Duodenal mucosa (tissue), 2 donors: ENCODE measurements around the gene GPR35.
A peak's percentile ranks its signal among the peaks of the same experiment; 100 is the strongest.
"Not testable (repeated sequence)": the region's sequence is repeated elsewhere in the genome, so short reads cannot be mapped to it uniquely, and the experiment has no call there.

Experiments
- H3K27ac ChIP-seq: one replicate; pipeline ENCODE4 v1.7.0; 2013; ENCODE audit warnings: low read depth, low read length
- H3K27me3 ChIP-seq, 2 donors: one replicate each; pipeline ENCODE4 v1.7.0; 2013; ENCODE audit warnings: low read length in 2 of 2, control low read depth in 1 of 2; ENCODE audit not compliant: insufficient read depth in 2 of 2, control insufficient read depth in 1 of 2
- H3K36me3 ChIP-seq, 2 donors: one replicate each; pipeline ENCODE4 v1.7.0; 2013; ENCODE audit warnings: low read length in 2 of 2, control low read depth in 1 of 2; ENCODE audit not compliant: insufficient read depth in 2 of 2, control insufficient read depth in 1 of 2
- H3K4me1 ChIP-seq, 2 donors: one replicate each; pipeline ENCODE4 v1.7.0; 2013; ENCODE audit warnings: low read length in 2 of 2, control low read depth in 1 of 2; ENCODE audit not compliant: insufficient read depth in 2 of 2, control insufficient read depth in 1 of 2
- H3K4me3 ChIP-seq, 2 donors: one replicate each; pipeline ENCODE4 v1.7.0; 2013; ENCODE audit warnings: low read length in 2 of 2, low read depth in 1 of 2
- H3K9ac ChIP-seq, 2 donors: one replicate each; pipeline ENCODE4 v1.7.0; 2013; ENCODE audit warnings: low read length in 2 of 2, low read depth in 1 of 2
- H3K9me3 ChIP-seq, 2 donors: one replicate each; pipeline ENCODE4 v1.7.0; 2013; ENCODE audit warnings: low read length in 2 of 2, control low read depth in 1 of 2; ENCODE audit not compliant: control insufficient read depth in 1 of 2

Gene GPR35

DNA sequence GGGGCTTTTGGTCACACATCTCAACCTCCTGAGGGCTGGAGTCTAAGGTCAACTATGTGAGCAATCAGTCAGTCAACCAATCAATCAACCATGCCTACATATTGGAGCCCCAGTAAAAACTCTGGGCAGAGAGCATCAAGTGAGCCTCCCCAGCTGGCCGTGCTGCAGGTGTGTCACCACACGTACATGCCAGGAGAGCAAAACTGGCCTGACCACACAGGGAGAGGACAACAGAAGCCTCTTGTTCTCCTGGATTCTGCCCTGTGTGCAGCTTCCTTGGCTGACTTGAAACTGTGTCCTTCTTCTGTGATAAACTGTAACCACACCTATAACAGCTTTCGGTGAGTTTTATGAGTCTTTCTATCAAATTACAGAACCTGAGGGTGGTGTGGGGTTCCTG, 25.9 kb downstream of the GPR35 start:
- no peak overlapping the region for H3K4me3 ChIP-seq
- H3K4me1 ChIP-seq: peaks cover 0 to 3% of the 10 kb centered on the region in 2 donors
- H3K9ac ChIP-seq: no peak overlapping the region
- H3K27ac ChIP-seq: no peak overlapping the region
- H3K9me3 ChIP-seq: no peaks in the 10 kb centered on the region
- H3K27me3 ChIP-seq: peaks cover 25 to 26% of the 10 kb centered on the region in 2 donors
- no peaks in the 10 kb centered on the region for H3K36me3 ChIP-seq

GRCh38 chr2:240655931-240656886, 30.9 kb downstream of the GPR35 start:
- peaks cover 5 to 6% of the 10 kb centered on the region in 2 donors for H3K27me3 ChIP-seq
- no peaks in the 10 kb centered on the region for H3K9me3 ChIP-seq
- peaks cover 0 to 3% of the 10 kb centered on the region in 2 donors for H3K4me1 ChIP-seq

DNA sequence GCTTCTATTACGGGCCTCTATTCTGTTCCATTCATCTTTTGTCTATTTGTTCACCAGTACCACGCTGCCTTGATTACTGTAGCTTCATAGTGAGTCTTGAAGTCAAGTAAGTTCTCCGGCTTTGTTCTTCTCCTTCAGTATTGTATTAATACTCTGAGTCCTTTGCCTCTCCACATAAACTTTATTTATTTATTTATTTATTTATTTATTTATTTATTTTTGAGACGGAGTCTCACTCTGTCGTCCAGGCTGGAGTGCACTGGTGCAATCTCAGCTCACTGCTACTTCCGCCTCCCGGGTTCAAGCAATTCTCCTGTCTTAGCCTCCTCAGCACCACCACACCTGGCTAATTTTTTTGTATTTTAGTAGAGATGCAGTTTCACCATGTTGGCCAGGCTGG, 34.6 kb downstream of the GPR35 start:
- not testable (repeated sequence) for H3K27me3 ChIP-seq, H3K27ac ChIP-seq, H3K9ac ChIP-seq, H3K4me1 ChIP-seq, H3K36me3 ChIP-seq, H3K4me3 ChIP-seq, H3K9me3 ChIP-seq

More at GRCh38 chr2:240655931-240656886, 30.9 kb downstream of the GPR35 start:
- H3K4me3 ChIP-seq: peak overlapping the region in 1 of 2 donors; percentile 45
- H3K9ac ChIP-seq: no peak overlapping the region
- no peaks in the 10 kb centered on the region for H3K36me3 ChIP-seq
- no peak overlapping the region for H3K27ac ChIP-seq

DNA sequence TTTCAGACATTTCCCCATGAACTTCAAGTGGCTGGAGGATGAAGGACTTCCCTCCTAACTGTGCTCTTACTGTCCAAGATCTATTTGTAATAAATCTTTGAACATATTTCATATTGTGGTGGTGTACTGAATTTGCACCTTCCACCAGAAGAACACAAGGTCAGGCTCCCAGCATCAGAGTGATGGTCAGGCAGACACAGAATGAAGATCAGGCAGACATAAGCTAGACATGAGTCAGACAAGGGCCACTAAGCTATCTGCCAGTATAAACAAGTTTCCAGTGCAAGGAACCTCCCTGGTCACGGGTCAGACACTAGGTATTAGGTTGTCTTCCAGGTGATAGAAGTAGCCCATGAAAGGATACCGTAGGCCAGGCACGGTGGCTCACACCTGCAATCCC, 37.4 kb downstream of the GPR35 start:
- Histone ChIP-seq H3K27me3 (peaks cover 0 to 7% of the 10 kb centered on the region in 2 donors), H3K27ac (no peak overlapping the region), H3K4me1 (no peaks in the 10 kb centered on the region), H3K9ac (no peak overlapping the region), H3K9me3 (peaks cover 2 to 4% of the 10 kb centered on the region in 2 donors), H3K4me3 (no peak overlapping the region), H3K36me3 (no peaks in the 10 kb centered on the region)

DNA sequence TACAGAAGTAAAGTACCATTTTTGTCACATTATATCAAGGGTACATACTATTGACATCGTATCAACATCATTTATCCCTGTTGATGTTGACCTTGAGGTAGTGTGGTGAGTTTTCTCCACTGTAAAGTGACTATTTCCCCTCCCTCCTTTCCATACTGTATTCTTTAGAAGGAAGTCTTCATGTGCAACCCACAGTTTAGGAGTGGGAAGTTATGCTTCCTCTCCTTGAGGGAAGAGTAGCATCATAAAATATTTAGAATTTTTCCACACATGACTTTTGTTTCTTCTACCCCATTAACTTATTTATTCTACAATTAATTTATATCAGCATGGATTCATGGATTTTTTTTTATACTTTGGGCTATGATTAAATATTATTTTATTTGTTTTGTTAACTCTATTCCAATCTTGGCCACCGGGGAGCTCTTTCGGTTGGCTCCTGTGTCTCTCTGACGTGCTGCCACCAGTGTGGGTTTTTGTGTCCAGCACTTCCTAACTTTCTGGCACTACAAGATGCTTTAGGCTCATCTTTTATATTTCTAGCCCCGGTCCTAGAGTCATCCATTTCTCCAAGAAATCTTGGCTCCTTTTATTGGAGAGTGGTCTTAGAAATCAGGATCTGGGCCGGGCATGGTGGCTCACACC, 38.4 kb downstream of the GPR35 start:
- Histone ChIP-seq H3K27ac (no peak overlapping the region), H3K9me3 (peaks cover 2 to 4% of the 10 kb centered on the region in 2 donors), H3K4me1 (no peaks in the 10 kb centered on the region), H3K36me3 (no peaks in the 10 kb centered on the region), H3K27me3 (peaks cover 0 to 7% of the 10 kb centered on the region in 2 donors), H3K9ac (no peak overlapping the region), H3K4me3 (no peak overlapping the region)

- H3K4me1 ChIP-seq: no peaks in the 10 kb centered on the region
- peaks cover 2 to 4% of the 10 kb centered on the region in 2 donors for H3K9me3 ChIP-seq
- H3K9ac ChIP-seq: no peak overlapping the region
- peaks cover 0 to 7% of the 10 kb centered on the region in 2 donors for H3K27me3 ChIP-seq
- no peaks in the 10 kb centered on the region for H3K36me3 ChIP-seq
- H3K4me3 ChIP-seq: no peak overlapping the region
- H3K27ac ChIP-seq: no peak overlapping the region
Measured at GRCh38 chr2:240664622-240665021, 39.3 kb downstream of the GPR35 start.

DNA sequence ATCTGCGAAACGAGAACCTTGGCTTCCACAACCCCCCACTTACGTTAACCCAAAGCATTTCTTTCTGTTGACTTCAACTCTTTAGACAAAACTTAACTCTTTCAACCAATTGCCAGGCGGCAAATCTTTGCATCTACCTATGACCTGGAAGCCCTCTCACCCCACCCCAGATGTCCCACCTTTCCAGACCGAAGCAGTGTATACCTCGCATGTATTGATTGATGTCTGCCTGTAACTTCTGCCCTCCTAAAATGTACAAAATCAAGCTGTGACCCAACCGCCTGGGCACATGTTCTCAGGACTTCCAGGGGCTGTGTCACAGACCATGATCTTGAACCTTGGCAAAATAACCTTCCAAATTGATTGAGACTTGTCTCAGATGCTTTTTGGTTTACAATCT, 45.1 kb downstream of the GPR35 start:
- peaks cover 6 to 18% of the 10 kb centered on the region in 2 donors for H3K27me3 ChIP-seq
- no peak overlapping the region for H3K9ac ChIP-seq
- peaks cover 0 to under 1% of the 10 kb centered on the region in 2 donors for H3K9me3 ChIP-seq
- H3K36me3 ChIP-seq: no peaks in the 10 kb centered on the region
- no peak overlapping the region for H3K27ac ChIP-seq
- no peak overlapping the region for H3K4me3 ChIP-seq
- no peaks in the 10 kb centered on the region for H3K4me1 ChIP-seq

- no peaks in the 10 kb centered on the region for H3K36me3 ChIP-seq
- H3K9me3 ChIP-seq: no peaks in the 10 kb centered on the region
- H3K9ac ChIP-seq: no peak overlapping the region
- H3K27me3 ChIP-seq: peaks cover 6 to 18% of the 10 kb centered on the region in 2 donors
- H3K4me1 ChIP-seq: no peaks in the 10 kb centered on the region
- H3K4me3 ChIP-seq: no peak overlapping the region
- no peak overlapping the region for H3K27ac ChIP-seq
Measured at GRCh38 chr2:240670950-240671349, 45.7 kb downstream of the GPR35 start.

- no peaks in the 10 kb centered on the region for H3K9me3 ChIP-seq
- peaks cover 6 to 13% of the 10 kb centered on the region in 2 donors for H3K27me3 ChIP-seq
- H3K36me3 ChIP-seq: no peaks in the 10 kb centered on the region
- H3K4me3 ChIP-seq: no peak overlapping the region
- no peaks in the 10 kb centered on the region for H3K4me1 ChIP-seq
- no peak overlapping the region for H3K9ac ChIP-seq
- H3K27ac ChIP-seq: no peak overlapping the region
Measured at GRCh38 chr2:240672076-240672700, 46.9 kb downstream of the GPR35 start.

GRCh38 chr2:240672701-240673190, 47.5 kb downstream of the GPR35 start:
- Histone ChIP-seq H3K36me3 (no peaks in the 10 kb centered on the region), H3K9ac (no peak overlapping the region), H3K4me1 (no peaks in the 10 kb centered on the region), H3K4me3 (no peak overlapping the region), H3K27me3 (peaks cover 6 to 13% of the 10 kb centered on the region in 2 donors), H3K9me3 (no peaks in the 10 kb centered on the region), H3K27ac (no peak overlapping the region)
